Trophoblast cell (in vitro differentiated cells and primary cell): ENCODE measurements around the gene VCAN.

Experiments used
- DNase-seq, 2 donors: peaks; one replicate each; pipeline ENCODE4 v3.0.0-alpha.2; 2016
- H2AFZ ChIP-seq: 2 replicates; pipeline ENCODE4 v1.6.1; 2013; ENCODE audit warnings: low read length, moderate library complexity, mild to moderate bottlenecking; ENCODE audit not compliant: insufficient read depth, poor library complexity
- H2AK5ac ChIP-seq: 2 replicates; pipeline ENCODE4 v1.6.1; 2013; ENCODE audit warnings: mild to moderate bottlenecking, low read length
- H2BK120ac ChIP-seq: 2 replicates; pipeline ENCODE4 v1.6.1; 2013; ENCODE audit warnings: low read length, mild to moderate bottlenecking, moderate library complexity; ENCODE audit not compliant: insufficient read depth, poor library complexity
- H2BK12ac ChIP-seq: 2 replicates; pipeline ENCODE4 v1.6.1; 2013; ENCODE audit warnings: mild to moderate bottlenecking, low read length, moderate library complexity
- H2BK5ac ChIP-seq: 2 replicates; pipeline ENCODE4 v1.6.1; 2013; ENCODE audit warnings: low read length, low read depth, moderate library complexity, mild to moderate bottlenecking; ENCODE audit not compliant: poor library complexity
- H3K14ac ChIP-seq: 2 replicates; pipeline ENCODE4 v1.6.1; 2013; ENCODE audit warnings: mild to moderate bottlenecking, low read length
- H3K18ac ChIP-seq: 2 replicates; pipeline ENCODE4 v1.6.1; 2013; ENCODE audit warnings: mild to moderate bottlenecking, low read length
- H3K23ac ChIP-seq: 2 replicates; pipeline ENCODE4 v1.6.1; 2013; ENCODE audit warnings: low read length
- H3K27ac ChIP-seq: 2 replicates; pipeline ENCODE4 v1.5.1; 2013; ENCODE audit warnings: low read depth, mild to moderate bottlenecking, inconsistent platforms, low read length, moderate library complexity
- H3K27me3 ChIP-seq: 2 replicates; pipeline ENCODE4 v1.6.1; 2013; ENCODE audit warnings: inconsistent platforms, mild to moderate bottlenecking, low read length, moderate library complexity; ENCODE audit not compliant: insufficient read depth
- H3K36me3 ChIP-seq, 2 experiments: 1 replicate in 1 of 2; 2 replicates in 1 of 2; pipeline ENCODE4 v1.6.1; 2013; ENCODE audit warnings: low read length in 2 of 2, mild to moderate bottlenecking in 2 of 2, moderate library complexity in 1 of 2; ENCODE audit not compliant: insufficient read depth in 2 of 2, control insufficient read depth in 1 of 2
- H3K4ac ChIP-seq: 2 replicates; pipeline ENCODE4 v1.6.1; 2013; ENCODE audit warnings: low read depth, mild to moderate bottlenecking, low read length, moderate library complexity
- H3K4me1 ChIP-seq, 2 experiments: 1 replicate in 1 of 2; 2 replicates in 1 of 2; pipeline ENCODE4 v1.6.1; 2013; ENCODE audit warnings: low read length in 2 of 2, mild to moderate bottlenecking in 2 of 2, moderate library complexity in 1 of 2; ENCODE audit not compliant: insufficient read depth in 2 of 2, control insufficient read depth in 1 of 2
- H3K4me2 ChIP-seq: 2 replicates; pipeline ENCODE4 v1.6.1; 2013; ENCODE audit warnings: inconsistent platforms, mild to moderate bottlenecking, low read length, moderate library complexity
- H3K4me3 ChIP-seq: 2 replicates; pipeline ENCODE4 v1.5.1; 2013; ENCODE audit warnings: mild to moderate bottlenecking, low read depth, low read length, inconsistent platforms
- H3K79me1 ChIP-seq: one replicate; pipeline ENCODE4 v1.6.1; 2013; ENCODE audit warnings: low read length
- H3K79me2 ChIP-seq: 2 replicates; pipeline ENCODE4 v1.6.1; 2013; ENCODE audit warnings: low read length, mild to moderate bottlenecking; ENCODE audit not compliant: control insufficient read depth, insufficient read depth, poor library complexity
- H3K9ac ChIP-seq: 2 replicates; pipeline ENCODE4 v1.6.1; 2013; ENCODE audit warnings: mild to moderate bottlenecking, low read length
- H3K9me3 ChIP-seq: 2 replicates; pipeline ENCODE4 v1.6.1; 2013; ENCODE audit warnings: low read depth, mild to moderate bottlenecking, control low read depth, inconsistent platforms, low read length; ENCODE audit not compliant: insufficient read depth
- H4K12ac ChIP-seq: 2 replicates; pipeline ENCODE4 v1.6.1; 2013; ENCODE audit warnings: low read depth, mild to moderate bottlenecking, low read length, moderate library complexity
- H4K8ac ChIP-seq: 2 replicates; pipeline ENCODE4 v1.6.1; 2013; ENCODE audit warnings: low read depth, mild to moderate bottlenecking, low read length, moderate library complexity
- H4K91ac ChIP-seq: one replicate; pipeline ENCODE4 v1.6.1; 2013; ENCODE audit warnings: low read depth, mild to moderate bottlenecking, low read length, moderate library complexity
- WGBS: extraction: QIAGEN DNeasy Blood & Tissue Kit; methylation state at CpG from one replicate; pipeline ENCODE4 v1.1.7; 2013; ENCODE audit warnings: missing lambda C conversion rate; ENCODE audit not compliant: insufficient read length, insufficient coverage; ENCODE audit errors: extremely low coverage; 5-methylcytosine and 5-hydroxymethylcytosine counted together

The VCAN gene

GRCh38 chr5:83488821-83489220 lies 17.3 kb downstream of the VCAN start:
- DNase-seq, result no peak
- Histone ChIP-seq H3K9ac (no peak overlapping the region), H3K4ac (no peak overlapping the region), H4K8ac (no peak overlapping the region), H3K4me3 (no peak overlapping the region), H3K36me3 (peaks cover 2% of the 10 kb centered on the region in 2 experiments), H2BK12ac (no peak overlapping the region), H3K9me3 (no peaks in the 10 kb centered on the region), H3K14ac (no peak overlapping the region), H4K91ac (no peak overlapping the region), H4K12ac (no peak overlapping the region), H3K27me3 (no peaks in the 10 kb centered on the region), H3K18ac (no peak overlapping the region), H2AFZ (no peak overlapping the region), H2AK5ac (no peak overlapping the region), H3K4me1 (no peaks in the 10 kb centered on the region), H3K23ac (no peak overlapping the region), H2BK5ac (no peak overlapping the region), H3K79me1 (no peaks in the 10 kb centered on the region), H3K4me2 (no peak overlapping the region), H3K79me2 (no peaks in the 10 kb centered on the region), H3K27ac (no peak overlapping the region), H2BK120ac (no peak overlapping the region)

DNA sequence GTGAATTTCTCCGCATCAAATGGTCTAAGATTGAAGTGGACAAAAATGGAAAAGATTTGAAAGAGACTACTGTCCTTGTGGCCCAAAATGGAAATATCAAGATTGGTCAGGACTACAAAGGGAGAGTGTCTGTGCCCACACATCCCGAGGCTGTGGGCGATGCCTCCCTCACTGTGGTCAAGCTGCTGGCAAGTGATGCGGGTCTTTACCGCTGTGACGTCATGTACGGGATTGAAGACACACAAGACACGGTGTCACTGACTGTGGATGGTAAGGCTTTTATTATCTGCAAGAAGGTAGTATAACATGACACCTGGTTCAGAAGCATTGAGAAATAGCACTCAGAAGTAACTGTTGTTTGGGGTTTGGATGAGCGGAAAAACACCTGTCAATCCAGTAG lies 18.7 kb downstream of the VCAN start:
- no peak overlapping the region for H2BK5ac ChIP-seq
- no CpG with 5 or more reads among the region's 9 CpGs for WGBS
- no peak overlapping the region for H4K12ac ChIP-seq
- no peak overlapping the region for H2AFZ ChIP-seq
- H3K4me1 ChIP-seq, result no peaks in the 10 kb centered on the region
- no peaks in the 10 kb centered on the region for H3K79me2 ChIP-seq
- no peak overlapping the region for H3K14ac ChIP-seq
- no peak overlapping the region for H3K4me2 ChIP-seq
- no peak overlapping the region for H3K9ac ChIP-seq
- no peak overlapping the region for H2AK5ac ChIP-seq
- no peak overlapping the region for H3K18ac ChIP-seq
- H3K9me3 ChIP-seq, result no peaks in the 10 kb centered on the region
- H3K23ac ChIP-seq, result no peak overlapping the region
- no peak overlapping the region for H2BK120ac ChIP-seq
- H3K36me3 ChIP-seq, result peaks cover 2% of the 10 kb centered on the region in 2 experiments
- no peak for DNase-seq
- no peak overlapping the region for H4K91ac ChIP-seq
- no peaks in the 10 kb centered on the region for H3K79me1 ChIP-seq
- H3K27me3 ChIP-seq, result no peaks in the 10 kb centered on the region
- H3K4me3 ChIP-seq, result no peak overlapping the region
- no peak overlapping the region for H3K27ac ChIP-seq
- no peak overlapping the region for H4K8ac ChIP-seq
- no peak overlapping the region for H3K4ac ChIP-seq
- H2BK12ac ChIP-seq, result no peak overlapping the region

DNA sequence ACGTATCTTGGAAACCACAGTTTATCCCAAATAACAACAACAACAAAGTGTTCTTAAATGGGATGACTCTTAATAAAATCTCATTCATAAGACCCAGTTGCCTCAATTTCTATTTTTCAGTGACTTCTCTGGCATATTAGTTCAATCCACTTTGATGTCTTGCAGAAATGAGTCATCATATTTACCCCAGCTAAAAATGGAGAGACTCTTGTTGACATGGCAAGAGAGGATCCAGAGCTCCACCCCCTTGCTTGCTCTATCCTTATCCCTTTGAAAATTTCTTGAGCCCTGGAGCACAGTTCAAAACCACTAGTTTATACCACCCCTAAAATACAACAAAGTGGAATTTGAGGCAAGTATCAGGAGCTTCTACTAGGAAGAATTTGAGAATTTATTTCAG lies 20.8 kb downstream of the VCAN start:
- Histone ChIP-seq H3K23ac (no peak overlapping the region), H4K91ac (no peak overlapping the region), H3K79me2 (no peaks in the 10 kb centered on the region), H3K27ac (no peak overlapping the region), H2BK12ac (no peak overlapping the region), H3K4me2 (no peak overlapping the region), H3K9me3 (no peaks in the 10 kb centered on the region), H3K9ac (no peak overlapping the region), H4K8ac (no peak overlapping the region), H2AK5ac (no peak overlapping the region), H3K18ac (no peak overlapping the region), H2BK5ac (no peak overlapping the region), H3K4me1 (no peaks in the 10 kb centered on the region), H3K79me1 (no peaks in the 10 kb centered on the region), H3K4me3 (no peak overlapping the region), H3K14ac (no peak overlapping the region), H3K4ac (no peak overlapping the region), H4K12ac (no peak overlapping the region), H3K36me3 (peaks cover 2% of the 10 kb centered on the region in 2 experiments), H3K27me3 (no peaks in the 10 kb centered on the region), H2BK120ac (no peak overlapping the region), H2AFZ (no peak overlapping the region)
- DNase-seq, result no peak
- WGBS, result no CpG with 5 or more reads among the region's 1 CpG

GRCh38 chr5:83493644-83494043 lies 22.1 kb downstream of the VCAN start:
- H2BK5ac ChIP-seq, result no peak overlapping the region
- H3K9ac ChIP-seq, result no peak overlapping the region
- no peak overlapping the region for H4K8ac ChIP-seq
- no peak overlapping the region for H2AFZ ChIP-seq
- no peak overlapping the region for H3K4me2 ChIP-seq
- H2BK12ac ChIP-seq, result no peak overlapping the region
- no peaks in the 10 kb centered on the region for H3K79me2 ChIP-seq
- H3K27ac ChIP-seq, result no peak overlapping the region
- no peak overlapping the region for H3K18ac ChIP-seq
- H3K27me3 ChIP-seq, result no peaks in the 10 kb centered on the region
- no peak overlapping the region for H2AK5ac ChIP-seq
- H3K4ac ChIP-seq, result no peak overlapping the region
- H4K91ac ChIP-seq, result no peak overlapping the region
- H3K23ac ChIP-seq, result no peak overlapping the region
- WGBS, result no CpG with 5 or more reads among the region's 7 CpGs
- DNase-seq, result no peak
- no peaks in the 10 kb centered on the region for H3K79me1 ChIP-seq
- no peaks in the 10 kb centered on the region for H3K4me1 ChIP-seq
- H3K14ac ChIP-seq, result no peak overlapping the region
- no peak overlapping the region for H2BK120ac ChIP-seq
- no peak overlapping the region for H4K12ac ChIP-seq
- H3K9me3 ChIP-seq, result no peaks in the 10 kb centered on the region
- H3K36me3 ChIP-seq, result peaks cover 2% of the 10 kb centered on the region in 2 experiments
- no peak overlapping the region for H3K4me3 ChIP-seq
